22Rv1 (cell line): ENCODE measurements around the gene COL25A1.

Experiments
- ZFX ChIP-seq: fragments of 450-650 bp; IDR thresholded peaks from 2 replicates; pipeline ENCODE4 v1.6.1; 2017; ENCODE audit warnings: antibody characterized with exemption, borderline replicate concordance
- TF ChIP-seq, protein P1 (sequence below): fragments of 450-650 bp; IDR thresholded peaks from 2 replicates; pipeline ENCODE4 v1.5.1; 2017; ENCODE audit warnings: mild to moderate bottlenecking

DNA sequence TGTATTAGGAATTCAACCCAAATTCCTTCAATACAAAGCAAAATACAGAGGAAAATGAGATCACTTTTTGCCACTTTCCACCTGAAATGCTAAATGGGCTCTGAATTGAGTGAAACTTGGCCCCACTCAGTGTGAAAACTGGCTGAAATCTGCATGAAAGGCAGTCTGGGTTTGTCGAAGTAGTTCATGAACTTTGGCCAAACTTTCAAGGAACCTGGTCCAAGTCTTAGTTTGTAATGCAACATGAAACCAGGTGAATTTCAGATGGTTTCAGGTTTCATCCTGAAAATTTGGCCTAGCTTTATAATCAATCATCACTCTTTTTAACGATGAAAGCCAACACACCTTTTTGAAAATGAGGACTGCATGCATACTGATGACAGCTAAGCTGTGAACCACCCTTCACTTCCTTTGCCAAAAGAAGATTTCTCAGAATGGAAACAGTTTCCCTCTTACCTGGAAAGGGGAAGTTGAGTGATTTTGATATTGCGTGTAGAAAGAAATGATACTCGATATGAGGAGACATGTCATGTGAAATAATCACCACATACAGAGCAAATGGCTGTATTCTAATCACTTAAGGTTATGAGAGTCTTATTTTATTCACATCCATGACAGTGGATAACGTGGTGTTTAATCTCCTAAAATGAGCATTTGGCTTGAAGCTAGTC is 329.7 kb downstream of the COL25A1 start:
- TF ChIP-seq, protein P1, sequence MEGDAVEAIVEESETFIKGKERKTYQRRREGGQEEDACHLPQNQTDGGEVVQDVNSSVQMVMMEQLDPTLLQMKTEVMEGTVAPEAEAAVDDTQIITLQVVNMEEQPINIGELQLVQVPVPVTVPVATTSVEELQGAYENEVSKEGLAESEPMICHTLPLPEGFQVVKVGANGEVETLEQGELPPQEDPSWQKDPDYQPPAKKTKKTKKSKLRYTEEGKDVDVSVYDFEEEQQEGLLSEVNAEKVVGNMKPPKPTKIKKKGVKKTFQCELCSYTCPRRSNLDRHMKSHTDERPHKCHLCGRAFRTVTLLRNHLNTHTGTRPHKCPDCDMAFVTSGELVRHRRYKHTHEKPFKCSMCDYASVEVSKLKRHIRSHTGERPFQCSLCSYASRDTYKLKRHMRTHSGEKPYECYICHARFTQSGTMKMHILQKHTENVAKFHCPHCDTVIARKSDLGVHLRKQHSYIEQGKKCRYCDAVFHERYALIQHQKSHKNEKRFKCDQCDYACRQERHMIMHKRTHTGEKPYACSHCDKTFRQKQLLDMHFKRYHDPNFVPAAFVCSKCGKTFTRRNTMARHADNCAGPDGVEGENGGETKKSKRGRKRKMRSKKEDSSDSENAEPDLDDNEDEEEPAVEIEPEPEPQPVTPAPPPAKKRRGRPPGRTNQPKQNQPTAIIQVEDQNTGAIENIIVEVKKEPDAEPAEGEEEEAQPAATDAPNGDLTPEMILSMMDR: no peak
- TF ChIP-seq ZFX: no peak
